ENCODE measurements around the gene CDK11B. TPM values are rescaled to one million over a fixed set of nuclear protein-coding genes. Genes with fewer than 3 reads are reported as not detected.

CDK11B gene
- total RNA-seq, 4 donors from 2014 or later: 6.8 to 28.5 (median 11.8) TPM

GRCh38 chr1:1615256-1616044 lies 43.4 kb downstream of the CDK11B start, which contains the start of gene MIB2:
MIB2 (plus strand) TSS chr1:1615500; CDS start chr1:1623453, 7,953 bp downstream.
- peak; percentile 92 to 96 for DNase-seq
- H3K4me1 ChIP-seq: peaks cover 0 to 21% of the 10 kb centered on the region in 2 donors
- TF ChIP-seq POLR2A (IDR thresholded peaks at IDR 0.05): peak in 1 of 2 donors; percentile 93
- TF ChIP-seq CTCF (IDR thresholded peaks at IDR 0.05): peak in 1 of 4 experiments; percentile 21
- peak within 1 kb of the TSS; percentile 100 for H3K27ac ChIP-seq
- no peaks in the 10 kb centered on the region for H3K36me3 ChIP-seq
- no peaks in the 10 kb centered on the region for H3K27me3 ChIP-seq
- intact Hi-C loops (cut with DNase I; ENCODE audit: low total_unique reads): no loop called here
- H3K9me3 ChIP-seq: no peaks in the 10 kb centered on the region
- peak within 1 kb of the TSS; percentile 83 to 97 for H3K4me3 ChIP-seq

GRCh38 chr1:1614954-1615255 lies 43.9 kb downstream of the CDK11B start:
- Histone ChIP-seq H3K36me3 (no peaks in the 10 kb centered on the region), H3K27ac (peak overlapping the region; percentile 100), H3K4me3 (peak overlapping the region; percentile 83 to 97), H3K9me3 (no peaks in the 10 kb centered on the region), H3K27me3 (no peaks in the 10 kb centered on the region), H3K4me1 (peaks cover 0 to 21% of the 10 kb centered on the region in 2 donors)
- intact Hi-C loops (cut with DNase I; ENCODE audit: low total_unique reads): no loop called here
- no peak for DNase-seq
- TF ChIP-seq POLR2A (IDR thresholded peaks at IDR 0.05) (no peak), CTCF (IDR thresholded peaks at IDR 0.05) (no peak)

- DNase-seq: no peak
- H3K9me3 ChIP-seq: no peaks in the 10 kb centered on the region
- H3K27me3 ChIP-seq: no peaks in the 10 kb centered on the region
- H3K27ac ChIP-seq: peak overlapping the region in 1 of 2 donors; percentile 100
- TF ChIP-seq CTCF (IDR thresholded peaks at IDR 0.05) (no peak), POLR2A (IDR thresholded peaks at IDR 0.05) (no peak)
- no peaks in the 10 kb centered on the region for H3K36me3 ChIP-seq
- H3K4me3 ChIP-seq: peak overlapping the region; percentile 83 to 97
- intact Hi-C loops (cut with DNase I; ENCODE audit: low total_unique reads): no loop called here
- H3K4me1 ChIP-seq: peaks cover 0 to 21% of the 10 kb centered on the region in 2 donors
Measured at GRCh38 chr1:1614204-1614953, 44.4 kb downstream of the CDK11B start.

GRCh38 chr1:1613509-1614082 lies 45.2 kb downstream of the CDK11B start:
- Histone ChIP-seq H3K4me3 (peak overlapping the region in 1 of 2 donors; percentile 83), H3K9me3 (no peaks in the 10 kb centered on the region), H3K36me3 (no peaks in the 10 kb centered on the region), H3K27me3 (no peaks in the 10 kb centered on the region), H3K4me1 (peaks cover 0 to 21% of the 10 kb centered on the region in 2 donors), H3K27ac (no peak overlapping the region)
- no peak for TF ChIP-seq POLR2A (IDR thresholded peaks at IDR 0.05)
- no peak for TF ChIP-seq CTCF (IDR thresholded peaks at IDR 0.05)
- DNase-seq: no peak
- intact Hi-C loops (cut with DNase I; ENCODE audit: low total_unique reads): no loop called here

GRCh38 chr1:1612104-1612400 lies 46.8 kb downstream of the CDK11B start:
- H3K27ac ChIP-seq: no peak overlapping the region
- H3K9me3 ChIP-seq: no peaks in the 10 kb centered on the region
- no peak overlapping the region for H3K4me3 ChIP-seq
- peaks cover 0 to 15% of the 10 kb centered on the region in 2 donors for H3K4me1 ChIP-seq
- TF ChIP-seq POLR2A (IDR thresholded peaks at IDR 0.05): no peak
- H3K36me3 ChIP-seq: no peaks in the 10 kb centered on the region
- no peaks in the 10 kb centered on the region for H3K27me3 ChIP-seq
- DNase-seq: no peak
- intact Hi-C loops (cut with DNase I; ENCODE audit: low total_unique reads): no loop called here
